Esophagus muscularis mucosa (tissue), 4 donors: Measurements from ENCODE around the gene CNOT11. TPM values are rescaled to one million over a fixed set of nuclear protein-coding genes. Genes with fewer than 3 reads are reported as not detected.
"Not testable (repeated sequence)": the region's sequence is repeated elsewhere in the genome, so short reads cannot be mapped to it uniquely, and the experiment has no call there.

Experiments used
- DNase-seq: peaks from one replicate; pipeline ENCODE4 v3.0.0-alpha.2; 2017; ENCODE audit errors: extremely low spot score
- H3K27ac ChIP-seq, 4 donors: fragments of 200-600 bp; sonication (generic); replicated peaks in 1 of 4; 1 replicate in 3 of 4; 2 replicates in 1 of 4; pipeline ENCODE4 v1.5.1; 2016 to 2019; ENCODE audit warnings: mild to moderate bottlenecking in 1 of 4
- H3K27me3 ChIP-seq, 4 donors: fragments of 200-600 bp; sonication (generic); one replicate each; pipeline versions ENCODE4 v1.5.1 to v1.6.0; 2016 to 2019
- H3K36me3 ChIP-seq, 4 donors: fragments of 200-600 bp; sonication (generic); one replicate each; pipeline ENCODE4 v1.5.1; 2016 to 2019
- H3K4me1 ChIP-seq, 4 donors: fragments of 200-600 bp; sonication (generic); one replicate each; pipeline ENCODE4 v1.5.1; 2016 to 2019
- H3K4me3 ChIP-seq, 4 donors: fragments of 200-600 bp; sonication (generic); 1 replicate in 2 of 4; 2 replicates in 2 of 4; pipeline ENCODE4 v1.5.1; 2016 to 2019; ENCODE audit warnings: mild to moderate bottlenecking in 4 of 4, moderate library complexity in 1 of 4
- H3K9me3 ChIP-seq, 4 donors: fragments of 200-600 bp; sonication (generic); 1 replicate in 3 of 4; 2 replicates in 1 of 4; pipeline ENCODE4 v1.5.1; 2016 to 2019
- CTCF ChIP-seq, 3 experiments: fragments of 200-600 bp in 2 of 3; fragments of 450-650 bp in 1 of 3; sonication (generic) in 2 of 3; IDR thresholded peaks; one replicate each; pipeline ENCODE4 v1.5.1; 2017 to 2019; ENCODE audit warnings: antibody characterized with exemption in 3 of 3, mild to moderate bottlenecking in 2 of 3, moderate library complexity in 1 of 3
- EP300 ChIP-seq: sonication (generic); formaldehyde crosslinking; IDR thresholded peaks from one replicate; pipeline ENCODE4 v1.6.1; 2017; ENCODE audit warnings: antibody characterized with exemption
- POLR2A ChIP-seq: fragments of 450-650 bp; IDR thresholded peaks from one replicate; pipeline ENCODE4 v1.6.1; 2017; ENCODE audit warnings: antibody characterized with exemption, moderate library complexity, mild to moderate bottlenecking, low read depth
- POLR2AphosphoS5 ChIP-seq, 2 donors: sonication (generic); formaldehyde crosslinking; IDR thresholded peaks; one replicate each; pipeline ENCODE4 v1.6.1; 2017; ENCODE audit warnings: antibody characterized with exemption in 2 of 2
- WGBS: methylation state at CpG from one replicate; pipeline ENCODE4 v1.1.5; 2018; 5-methylcytosine and 5-hydroxymethylcytosine counted together
- intact Hi-C: fragments of 100-400 bp; cut with DNase I; formaldehyde crosslinking; loops from one replicate; pipeline ENCODE4 v1.15.1; 2023
- total RNA-seq, 4 donors: library from RNA; depleted of rRNA; stranded (reverse); fragments of >200 nt; gene quantifications; one replicate each; pipeline versions ENCODE4 v1.1.0 to v1.2.1, GENCODE V29; 2016

CNOT11 gene
- total RNA-seq, 4 donors from 2014 or later = 25.7 to 35.8 (median 29.0) TPM

GRCh38 chr2:101238930-101239759, 13.5 kb upstream of the CNOT11 start:
- Histone ChIP-seq H3K27ac (no peak overlapping the region), H3K9me3 (peaks cover 0 to 4% (median 0%) of the 10 kb centered on the region in 4 donors), H3K27me3 (no peaks in the 10 kb centered on the region), H3K4me3 (no peak overlapping the region), H3K4me1 (peaks cover 0 to 4% (median 0%) of the 10 kb centered on the region in 4 donors), H3K36me3 (no peaks in the 10 kb centered on the region)
- DNase-seq = no peak
- TF ChIP-seq EP300 = no peak
- no peak for TF ChIP-seq CTCF (IDR thresholded peaks at IDR 0.05)
- TF ChIP-seq POLR2AphosphoS5 (IDR thresholded peaks at IDR 0.05) = no peak
- no peak for TF ChIP-seq POLR2A
- 88% methylated on average over 12 of the region's 12 CpGs for WGBS
- intact Hi-C loops = no loop called here

GRCh38 chr2:101239760-101240118, 12.9 kb upstream of the CNOT11 start:
- H3K4me3 ChIP-seq = not testable (repeated sequence)

GRCh38 chr2:101240694-101241093, 12.0 kb upstream of the CNOT11 start:
- WGBS = 34% methylated on average over 2 of the region's 2 CpGs

More at GRCh38 chr2:101239760-101240118, 12.9 kb upstream of the CNOT11 start:
- H3K36me3 ChIP-seq, intact Hi-C loops, H3K27me3 ChIP-seq, DNase-seq, H3K4me1 ChIP-seq, H3K9me3 ChIP-seq, H3K27ac ChIP-seq: not testable (repeated sequence)
- 76% methylated on average over 2 of the region's 2 CpGs for WGBS

GRCh38 chr2:101241158-101241557, 11.5 kb upstream of the CNOT11 start:
- 83% methylated on average over 5 of the region's 5 CpGs for WGBS
- Histone ChIP-seq H3K4me3 (no peak overlapping the region), H3K36me3 (no peaks in the 10 kb centered on the region), H3K4me1 (peaks cover 0 to 4% (median 0%) of the 10 kb centered on the region in 4 donors), H3K27ac (no peak overlapping the region), H3K9me3 (no peaks in the 10 kb centered on the region), H3K27me3 (no peaks in the 10 kb centered on the region)
- no peak for DNase-seq
- intact Hi-C loops = no loop called here
- no peak for TF ChIP-seq EP300
- TF ChIP-seq CTCF (IDR thresholded peaks at IDR 0.05) = no peak
- TF ChIP-seq POLR2A = no peak
- no peak for TF ChIP-seq POLR2AphosphoS5 (IDR thresholded peaks at IDR 0.05)

More at GRCh38 chr2:101240694-101241093, 12.0 kb upstream of the CNOT11 start:
- H3K27me3 ChIP-seq, H3K27ac ChIP-seq, DNase-seq, H3K9me3 ChIP-seq, H3K4me1 ChIP-seq, H3K4me3 ChIP-seq, H3K36me3 ChIP-seq, intact Hi-C loops: not testable (repeated sequence)
- TF ChIP-seq CTCF (IDR thresholded peaks at IDR 0.05) = peak in 1 of 3 experiments; percentile 29

- 85% methylated on average over 4 of the region's 4 CpGs for WGBS
- H3K36me3 ChIP-seq, intact Hi-C loops, H3K4me1 ChIP-seq, H3K9me3 ChIP-seq, H3K27ac ChIP-seq, H3K27me3 ChIP-seq, H3K4me3 ChIP-seq, DNase-seq: not testable (repeated sequence)
These were observed 8.3 kb upstream of the CNOT11 start for GRCh38 chr2:101244373-101244772.

GRCh38 chr2:101244899-101245298, 7.8 kb upstream of the CNOT11 start:
- H3K36me3 ChIP-seq, intact Hi-C loops, DNase-seq, H3K9me3 ChIP-seq, H3K27me3 ChIP-seq, H3K4me3 ChIP-seq, H3K4me1 ChIP-seq, H3K27ac ChIP-seq: not testable (repeated sequence)
- WGBS = 98% methylated on average over 12 of the region's 12 CpGs

GRCh38 chr2:101245468-101245867, 7.2 kb upstream of the CNOT11 start:
- H3K9me3 ChIP-seq, H3K27me3 ChIP-seq, H3K4me3 ChIP-seq, H3K4me1 ChIP-seq, H3K36me3 ChIP-seq, DNase-seq, H3K27ac ChIP-seq, intact Hi-C loops: not testable (repeated sequence)
- WGBS = 95% methylated on average over 5 of the region's 5 CpGs

GRCh38 chr2:101248756-101249155, 3.9 kb upstream of the CNOT11 start:
- H3K36me3 ChIP-seq, DNase-seq, H3K27ac ChIP-seq, H3K27me3 ChIP-seq, H3K4me3 ChIP-seq, intact Hi-C loops, H3K9me3 ChIP-seq: not testable (repeated sequence)
- peaks cover 9 to 11% (median 10%) of the 10 kb centered on the region in 4 donors for H3K4me1 ChIP-seq
- WGBS = 78% methylated on average over 5 of the region's 5 CpGs
